PC-3 (cell line): ENCODE data around the gene SERPINB5.

ENCODE experiments used
- CTCF ChIP-seq: fragments of 300-600 bp; sonication (generic); conservative IDR thresholded peaks from 2 replicates; pipeline ENCODE4 v1.5.1; 2017; ENCODE audit warnings: antibody characterized with exemption, low read depth, mild to moderate bottlenecking, low read length
- EZH2 ChIP-seq: fragments of 300-600 bp; sonication (generic); IDR thresholded peaks from one replicate; pipeline ENCODE4 v1.6.1; 2017; ENCODE audit warnings: antibody characterized with exemption, mild to moderate bottlenecking, low read length; ENCODE audit not compliant: unreplicated experiment
- EZH2phosphoT487 ChIP-seq: fragments of 300-600 bp; sonication (generic); IDR thresholded peaks from 2 replicates; pipeline ENCODE4 v1.6.1; 2018; ENCODE audit warnings: mild to moderate bottlenecking, antibody characterized with exemption, low read length, borderline replicate concordance

GRCh38 chr18:63505566-63506335 is 29.0 kb downstream of the SERPINB5 start:
- TF ChIP-seq EZH2 = no peak
- TF ChIP-seq CTCF = peak; percentile 89
- TF ChIP-seq EZH2phosphoT487 = no peak
